Stomach (tissue), 9 donors: ENCODE results near the gene FBN2. TPM values are rescaled to one million over a fixed set of nuclear protein-coding genes. Genes with fewer than 3 reads are reported as not detected.

Experiments used
- DNase-seq, 2 donors: peaks; one replicate each; pipeline versions ENCODE4 v3.0.0 to v3.0.0-alpha.2; 2013 to 2019
- H3K27ac ChIP-seq, 5 donors: fragments of 200-600 bp in 4 of 5; sonication (generic) in 4 of 5; one replicate each; pipeline ENCODE4 v1.5.1; 2013 to 2019; ENCODE audit warnings: mild to moderate bottlenecking in 1 of 5, moderate library complexity in 1 of 5
- H3K27me3 ChIP-seq, 3 donors: fragments of 200-600 bp; sonication (generic); one replicate each; pipeline ENCODE4 v1.5.1; 2017 to 2019; ENCODE audit warnings: mixed run types in 1 of 3
- H3K36me3 ChIP-seq, 4 donors: fragments of 200-600 bp; sonication (generic); 1 replicate in 3 of 4; 2 replicates in 1 of 4; pipeline ENCODE4 v1.5.1; 2016 to 2019
- H3K4me1 ChIP-seq, 4 donors: fragments of 200-600 bp; sonication (generic); one replicate each; pipeline ENCODE4 v1.5.1; 2016 to 2019
- H3K4me3 ChIP-seq, 4 donors: fragments of 200-600 bp; sonication (generic) in 3 of 4; one replicate each; pipeline ENCODE4 v1.5.1; 2016 to 2019; ENCODE audit warnings: mild to moderate bottlenecking in 1 of 4
- H3K9me3 ChIP-seq, 4 donors: fragments of 200-600 bp; sonication (generic); one replicate each; pipeline ENCODE4 v1.5.1; 2016 to 2019
- EP300 ChIP-seq: sonication (generic); formaldehyde crosslinking; IDR thresholded peaks from one replicate; pipeline ENCODE4 v1.6.1; 2017; ENCODE audit warnings: antibody characterized with exemption
- POLR2A ChIP-seq, 4 donors: fragments of 450-650 bp; IDR thresholded peaks; one replicate each; pipeline ENCODE4 v1.6.1; 2016; ENCODE audit warnings: antibody characterized with exemption in 4 of 4, control low read depth in 2 of 4, mild to moderate bottlenecking in 1 of 4, moderate library complexity in 1 of 4
- POLR2AphosphoS5 ChIP-seq, 3 donors: sonication (generic); formaldehyde crosslinking; IDR thresholded peaks; one replicate each; pipeline ENCODE4 v1.6.1; 2016; ENCODE audit warnings: antibody characterized with exemption in 3 of 3
- WGBS, 5 donors: extraction: QIAGEN DNeasy Blood & Tissue Kit in 3 of 5; methylation state at CpG; one replicate each; pipeline versions ENCODE4 v1.1.5 to v1.1.7; 2013 to 2018; 5-methylcytosine and 5-hydroxymethylcytosine counted together
- intact Hi-C: fragments of 100-400 bp; cut with DNase I; formaldehyde crosslinking; loops from one replicate; pipeline ENCODE4 v1.15.1; 2023; ENCODE audit warnings: low total_unique reads
- polyA plus RNA-seq, 3 donors: library from polyadenylated mRNA; stranded (reverse); fragments of 200-250 nt; gene quantifications; one replicate each; pipeline ENCODE4 v1.2.3, GENCODE V29; 2013
- total RNA-seq, 5 donors: library from RNA; depleted of rRNA; stranded (reverse); fragments of >200 nt; gene quantifications; one replicate each; pipeline versions ENCODE4 v1.1.0 to v1.2.3, GENCODE V29; 2014 to 2016
- TF ChIP-seq, protein P1 (sequence below), 7 experiments: fragments of 450-650 bp in 4 of 7; fragments of 200-600 bp in 3 of 7; sonication (generic) in 3 of 7; IDR thresholded peaks; one replicate each; pipeline ENCODE4 v1.5.1; 2016 to 2019; ENCODE audit warnings: antibody characterized with exemption in 7 of 7, control low read depth in 2 of 7, mild to moderate bottlenecking in 1 of 7
- donor health status: healthy with polysubstance abuse.
- donor health status: Bipolar disorder and iron deficiency.
- donor health status: healthy.

Gene FBN2
- total and polyA plus RNA-seq, 8 donors, result under 0.01 to 42.8 (median 1.9) TPM

DNA sequence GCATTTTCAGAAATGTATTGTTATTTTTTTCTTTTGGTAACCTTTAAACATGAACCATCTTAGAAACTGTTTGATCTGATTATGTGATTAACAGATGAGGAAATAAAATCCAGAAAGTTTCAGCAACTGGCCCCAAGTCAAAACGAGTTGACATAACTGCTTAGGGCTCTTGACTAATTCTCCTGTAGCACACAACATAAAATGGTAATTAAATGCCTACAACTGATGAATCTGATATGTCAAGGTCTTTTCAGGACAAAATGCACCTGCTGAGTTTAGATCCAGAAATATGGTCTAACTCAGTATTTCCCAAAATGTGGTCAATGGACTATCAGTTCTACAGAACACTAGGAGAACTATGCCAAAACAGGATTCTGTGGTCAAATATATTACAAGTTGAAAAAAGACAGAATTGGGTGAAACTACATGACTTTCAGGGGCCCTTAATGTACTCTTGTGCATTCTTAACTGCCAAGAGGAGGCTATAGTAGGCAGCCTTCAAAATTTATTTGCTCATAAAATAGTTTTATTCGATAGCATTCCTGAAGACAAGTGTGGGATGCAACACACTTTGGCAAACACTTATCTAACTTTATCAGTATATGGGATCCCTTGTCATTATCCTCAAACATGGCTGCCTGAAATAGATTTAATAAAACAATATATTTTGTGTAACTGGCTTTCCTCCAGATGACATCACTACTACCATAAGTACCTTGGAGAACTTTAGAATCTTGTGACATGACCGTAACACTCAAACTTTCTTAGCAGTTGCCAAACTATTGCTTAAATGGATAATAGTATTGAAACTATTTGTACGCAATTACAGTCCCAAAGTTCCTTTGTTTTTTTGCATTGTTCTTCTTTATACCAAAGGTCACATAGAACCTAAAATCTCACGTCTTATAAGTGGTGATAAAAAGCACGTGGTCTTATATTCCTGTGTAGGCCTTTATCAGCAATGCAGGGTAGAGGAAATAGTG lies 59.4 kb downstream of the FBN2 start:
- Histone ChIP-seq H3K4me3 (no peak overlapping the region), H3K36me3 (no peaks in the 10 kb centered on the region), H3K9me3 (no peaks in the 10 kb centered on the region), H3K4me1 (peaks cover 0 to 4% (median 0%) of the 10 kb centered on the region in 4 donors), H3K27me3 (no peaks in the 10 kb centered on the region), H3K27ac (no peak overlapping the region)
- TF ChIP-seq EP300 (no peak), POLR2A (IDR thresholded peaks at IDR 0.05) (no peak), POLR2AphosphoS5 (IDR thresholded peaks at IDR 0.05) (no peak)
- TF ChIP-seq, protein P1, sequence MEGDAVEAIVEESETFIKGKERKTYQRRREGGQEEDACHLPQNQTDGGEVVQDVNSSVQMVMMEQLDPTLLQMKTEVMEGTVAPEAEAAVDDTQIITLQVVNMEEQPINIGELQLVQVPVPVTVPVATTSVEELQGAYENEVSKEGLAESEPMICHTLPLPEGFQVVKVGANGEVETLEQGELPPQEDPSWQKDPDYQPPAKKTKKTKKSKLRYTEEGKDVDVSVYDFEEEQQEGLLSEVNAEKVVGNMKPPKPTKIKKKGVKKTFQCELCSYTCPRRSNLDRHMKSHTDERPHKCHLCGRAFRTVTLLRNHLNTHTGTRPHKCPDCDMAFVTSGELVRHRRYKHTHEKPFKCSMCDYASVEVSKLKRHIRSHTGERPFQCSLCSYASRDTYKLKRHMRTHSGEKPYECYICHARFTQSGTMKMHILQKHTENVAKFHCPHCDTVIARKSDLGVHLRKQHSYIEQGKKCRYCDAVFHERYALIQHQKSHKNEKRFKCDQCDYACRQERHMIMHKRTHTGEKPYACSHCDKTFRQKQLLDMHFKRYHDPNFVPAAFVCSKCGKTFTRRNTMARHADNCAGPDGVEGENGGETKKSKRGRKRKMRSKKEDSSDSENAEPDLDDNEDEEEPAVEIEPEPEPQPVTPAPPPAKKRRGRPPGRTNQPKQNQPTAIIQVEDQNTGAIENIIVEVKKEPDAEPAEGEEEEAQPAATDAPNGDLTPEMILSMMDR (IDR thresholded peaks at IDR 0.05), result no peak
- WGBS, 5 donors, result 75 to 89% (median 82%) methylated on average over 6 of the region's 6 CpGs
- no peak for DNase-seq
- intact Hi-C loops, result no loop called here

GRCh38 chr5:128477944-128478343 lies 60.1 kb downstream of the FBN2 start:
- intact Hi-C loops, result no loop called here
- H3K4me1 ChIP-seq, result peaks cover 0 to 4% (median 0%) of the 10 kb centered on the region in 4 donors
- 76 to 91% (median 88%) methylated on average over 5 of the region's 5 CpGs for WGBS, 5 donors
- DNase-seq, result no peak
- no peaks in the 10 kb centered on the region for H3K9me3 ChIP-seq
- no peaks in the 10 kb centered on the region for H3K27me3 ChIP-seq
- no peak overlapping the region for H3K27ac ChIP-seq
- TF ChIP-seq POLR2AphosphoS5 (IDR thresholded peaks at IDR 0.05), result no peak
- TF ChIP-seq EP300, result no peak
- TF ChIP-seq POLR2A (IDR thresholded peaks at IDR 0.05), result no peak
- TF ChIP-seq, protein P1 (IDR thresholded peaks at IDR 0.05), result no peak
- no peak overlapping the region for H3K4me3 ChIP-seq
- H3K36me3 ChIP-seq, result no peaks in the 10 kb centered on the region

- WGBS, 5 donors, result 51 to 72% (median 60%) methylated on average over 3 of the region's 3 CpGs
- TF ChIP-seq EP300, result no peak
- no peak for TF ChIP-seq POLR2AphosphoS5 (IDR thresholded peaks at IDR 0.05)
- TF ChIP-seq POLR2A (IDR thresholded peaks at IDR 0.05), result no peak
- TF ChIP-seq, protein P1 (IDR thresholded peaks at IDR 0.05), result no peak
- Histone ChIP-seq H3K4me3 (no peak overlapping the region), H3K9me3 (no peaks in the 10 kb centered on the region), H3K36me3 (no peaks in the 10 kb centered on the region), H3K4me1 (peaks cover 0 to 3% (median 0%) of the 10 kb centered on the region in 4 donors), H3K27me3 (no peaks in the 10 kb centered on the region), H3K27ac (no peak overlapping the region)
- DNase-seq, result no peak
- intact Hi-C loops, result no loop called here
Measured at GRCh38 chr5:128475693-128476092, 62.4 kb downstream of the FBN2 start.

GRCh38 chr5:128472919-128473318 lies 65.1 kb downstream of the FBN2 start:
- no peaks in the 10 kb centered on the region for H3K9me3 ChIP-seq
- H3K27ac ChIP-seq, result no peak overlapping the region
- no peaks in the 10 kb centered on the region for H3K4me1 ChIP-seq
- intact Hi-C loops, result no loop called here
- H3K4me3 ChIP-seq, result no peak overlapping the region
- WGBS, 5 donors, result 37 to 68% (median 49%) methylated on average over 4 of the region's 4 CpGs
- TF ChIP-seq POLR2AphosphoS5 (IDR thresholded peaks at IDR 0.05) (no peak), POLR2A (IDR thresholded peaks at IDR 0.05) (no peak), EP300 (no peak)
- TF ChIP-seq, protein P1 (IDR thresholded peaks at IDR 0.05), result no peak
- DNase-seq, result no peak
- H3K36me3 ChIP-seq, result no peaks in the 10 kb centered on the region
- H3K27me3 ChIP-seq, result no peaks in the 10 kb centered on the region
